ENCODE data around the gene EDAR. TPM values are rescaled to one million over a fixed set of nuclear protein-coding genes. Genes with fewer than 3 reads are reported as not detected.

The EDAR gene
- total RNA-seq, 4 donors from 2014 or later: 0.72 to 7.1 (median 4.2) TPM

- no peak for DNase-seq (ENCODE audit: low spot score in 2 of 2)
- H3K4me3 ChIP-seq (ENCODE audit: low read depth, poor library complexity, severe bottlenecking): no peak overlapping the region
- intact Hi-C loops (cut with DNase I; ENCODE audit: low total_unique reads): no loop called here
- 33 to 71% methylated on average over 1 of the region's 1 CpG for WGBS, 2 donors
- TF ChIP-seq POLR2A (IDR thresholded peaks at IDR 0.05) (no peak), CTCF (IDR thresholded peaks at IDR 0.05) (no peak)
Observed at GRCh38 chr2:108893277-108893676, 95.7 kb downstream of the EDAR start.

GRCh38 chr2:108889907-108890306 is 99.1 kb downstream of the EDAR start:
- H3K4me3 ChIP-seq (ENCODE audit: low read depth, poor library complexity, severe bottlenecking): no peak overlapping the region
- TF ChIP-seq CTCF (IDR thresholded peaks at IDR 0.05) (no peak), POLR2A (IDR thresholded peaks at IDR 0.05) (no peak)
- no peak for DNase-seq (ENCODE audit: low spot score in 2 of 2)
- WGBS, 2 donors: 93 to 97% methylated on average over 1 of the region's 1 CpG
- intact Hi-C loops (cut with DNase I; ENCODE audit: low total_unique reads): no loop called here

GRCh38 chr2:108884619-108885018 is 104.4 kb downstream of the EDAR start:
- WGBS, 2 donors: 37 to 46% methylated on average over 6 of the region's 6 CpGs
- no peak overlapping the region for H3K4me3 ChIP-seq (ENCODE audit: low read depth, poor library complexity, severe bottlenecking)
- intact Hi-C loops (cut with DNase I; ENCODE audit: low total_unique reads): no loop called here
- no peak for DNase-seq (ENCODE audit: low spot score in 2 of 2)
- TF ChIP-seq CTCF (IDR thresholded peaks at IDR 0.05): no peak
- no peak for TF ChIP-seq POLR2A (IDR thresholded peaks at IDR 0.05)

GRCh38 chr2:108878276-108878675 is 110.7 kb downstream of the EDAR start:
- intact Hi-C loops (cut with DNase I; ENCODE audit: low total_unique reads): no loop called here
- no peak overlapping the region for H3K4me3 ChIP-seq (ENCODE audit: low read depth, poor library complexity, severe bottlenecking)
- DNase-seq (ENCODE audit: low spot score in 2 of 2): no peak
- WGBS, 2 donors: 46 to 70% methylated on average over 2 of the region's 2 CpGs
- no peak for TF ChIP-seq CTCF (IDR thresholded peaks at IDR 0.05)
- TF ChIP-seq POLR2A (IDR thresholded peaks at IDR 0.05): no peak

GRCh38 chr2:108877506-108877905 is 111.5 kb downstream of the EDAR start:
- DNase-seq (ENCODE audit: low spot score in 2 of 2): no peak
- intact Hi-C loops (cut with DNase I; ENCODE audit: low total_unique reads): no loop called here
- 91 to 100% methylated on average over 2 of the region's 2 CpGs for WGBS, 2 donors
- H3K4me3 ChIP-seq (ENCODE audit: low read depth, poor library complexity, severe bottlenecking): no peak overlapping the region
- TF ChIP-seq CTCF (IDR thresholded peaks at IDR 0.05) (no peak), POLR2A (IDR thresholded peaks at IDR 0.05) (no peak)

GRCh38 chr2:108870069-108870644 is 118.9 kb downstream of the EDAR start:
- 96 to 99% methylated on average over 5 of the region's 5 CpGs for WGBS, 2 donors
- no peak overlapping the region for H3K4me3 ChIP-seq (ENCODE audit: low read depth, poor library complexity, severe bottlenecking)
- intact Hi-C loops (cut with DNase I; ENCODE audit: low total_unique reads): no loop called here
- no peak for TF ChIP-seq POLR2A (IDR thresholded peaks at IDR 0.05)
- TF ChIP-seq CTCF (IDR thresholded peaks at IDR 0.05): no peak
- DNase-seq (ENCODE audit: low spot score in 2 of 2): no peak
